Gastrocnemius medialis (tissue), 4 donors: ENCODE results near the gene FCMR.

Experiments used
- CTCF ChIP-seq, 5 experiments: fragments of 450-650 bp in 3 of 5; fragments of 200-600 bp in 2 of 5; sonication (generic) in 2 of 5; IDR thresholded peaks in 4 of 5; conservative IDR thresholded peaks in 1 of 5; 1 replicate in 4 of 5; 2 replicates in 1 of 5; pipeline ENCODE4 v1.5.1; 2016 to 2019; ENCODE audit warnings: antibody characterized with exemption in 5 of 5, mild to moderate bottlenecking in 3 of 5, moderate library complexity in 3 of 5
- POLR2A ChIP-seq, 2 donors: fragments of 450-650 bp; IDR thresholded peaks; one replicate each; pipeline ENCODE4 v1.6.1; 2017; ENCODE audit warnings: antibody characterized with exemption in 2 of 2, mild to moderate bottlenecking in 2 of 2, moderate library complexity in 2 of 2

GRCh38 chr1:206957639-206958038, 35.9 kb upstream of the FCMR start:
- no peak for TF ChIP-seq CTCF (IDR thresholded peaks at IDR 0.05 in 4 of 5, conservative IDR thresholded peaks at IDR 0.05 in 1 of 5)
- no peak for TF ChIP-seq POLR2A (IDR thresholded peaks at IDR 0.05)
